VCaP (cell line): Measurements from ENCODE around the gene AKR7A2.

Source experiments
- H3K27ac ChIP-seq: fragments of 450-650 bp; 2 replicates; pipeline ENCODE4 v1.5.1; 2017
- CTCF ChIP-seq: fragments of 450-650 bp; conservative IDR thresholded peaks from 2 replicates; pipeline ENCODE4 v1.5.1; 2017; ENCODE audit warnings: mild to moderate bottlenecking, moderate library complexity

The AKR7A2 gene

DNA sequence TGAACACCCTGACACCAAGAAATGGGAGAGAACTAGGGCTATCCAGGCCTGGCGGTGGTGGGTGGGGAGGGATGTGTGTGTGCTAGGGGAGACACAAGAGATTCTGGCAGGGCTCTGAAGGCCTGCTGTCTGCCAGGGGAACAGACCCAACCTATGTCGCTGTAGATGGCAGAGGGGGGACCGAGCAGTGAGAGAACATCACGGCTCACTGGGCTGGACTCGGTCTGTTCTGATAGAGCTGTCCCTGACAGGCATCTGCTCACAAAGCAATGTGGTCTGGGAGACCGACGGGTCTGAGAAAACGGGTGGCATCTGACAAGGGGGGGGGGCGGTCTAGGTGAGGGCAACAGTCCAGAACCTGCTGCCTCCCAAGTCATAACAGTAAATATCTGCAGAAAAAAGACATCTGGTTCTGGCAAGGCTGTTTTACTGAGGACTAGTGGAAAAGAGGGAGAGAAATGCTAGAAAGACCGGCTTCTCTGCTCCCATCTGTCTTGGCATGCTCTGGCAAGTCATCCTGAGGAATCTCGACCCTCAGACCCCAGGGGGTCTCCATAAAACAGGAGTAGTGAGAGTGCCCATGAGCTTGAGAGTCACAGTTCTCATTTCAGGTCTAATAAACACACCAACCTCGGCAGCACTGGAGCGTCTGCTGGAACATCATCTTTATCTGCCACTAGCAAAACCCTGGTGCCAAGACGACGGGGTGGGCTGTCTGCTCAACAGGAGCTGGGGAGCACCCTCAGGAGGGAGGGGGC lies 36.7 kb upstream of the AKR7A2 start:
- no peak overlapping the region; the same call in 1 of the 2 replicates for H3K27ac ChIP-seq

GRCh38 chr1:19347533-19348172 lies 35.7 kb upstream of the AKR7A2 start:
- TF ChIP-seq CTCF = no peak
- H3K27ac ChIP-seq = peak overlapping the region; percentile 59

More for the DNA sequence above, 36.7 kb upstream of the AKR7A2 start:
- no peak for TF ChIP-seq CTCF

GRCh38 chr1:19346026-19346425 lies 34.1 kb upstream of the AKR7A2 start:
- H3K27ac ChIP-seq = no peak overlapping the region
- TF ChIP-seq CTCF = no peak

DNA sequence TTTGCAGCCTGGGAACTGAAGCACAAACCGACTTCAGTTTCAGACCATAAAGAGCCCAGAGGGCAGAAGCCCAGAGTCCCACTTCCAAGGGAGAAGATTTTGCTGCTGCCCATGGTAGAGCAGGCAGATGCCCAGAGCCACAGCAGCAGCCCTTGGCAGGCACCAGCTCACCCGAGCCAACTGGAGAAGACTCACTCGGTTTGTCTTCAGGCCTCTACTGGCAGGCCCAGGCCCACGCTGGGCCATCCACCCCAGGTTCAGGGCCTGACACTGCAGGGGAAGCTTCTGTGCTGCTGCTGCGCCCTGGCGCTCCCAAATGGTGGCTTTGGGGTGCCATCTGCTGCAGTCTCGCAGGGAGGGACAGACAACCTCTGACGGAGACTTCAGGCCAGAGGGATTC lies 33.4 kb upstream of the AKR7A2 start:
- no peak overlapping the region for H3K27ac ChIP-seq
- TF ChIP-seq CTCF = no peak

- no peak for TF ChIP-seq CTCF
- no peak overlapping the region for H3K27ac ChIP-seq
These were observed 32.9 kb upstream of the AKR7A2 start for GRCh38 chr1:19344831-19345230.

DNA sequence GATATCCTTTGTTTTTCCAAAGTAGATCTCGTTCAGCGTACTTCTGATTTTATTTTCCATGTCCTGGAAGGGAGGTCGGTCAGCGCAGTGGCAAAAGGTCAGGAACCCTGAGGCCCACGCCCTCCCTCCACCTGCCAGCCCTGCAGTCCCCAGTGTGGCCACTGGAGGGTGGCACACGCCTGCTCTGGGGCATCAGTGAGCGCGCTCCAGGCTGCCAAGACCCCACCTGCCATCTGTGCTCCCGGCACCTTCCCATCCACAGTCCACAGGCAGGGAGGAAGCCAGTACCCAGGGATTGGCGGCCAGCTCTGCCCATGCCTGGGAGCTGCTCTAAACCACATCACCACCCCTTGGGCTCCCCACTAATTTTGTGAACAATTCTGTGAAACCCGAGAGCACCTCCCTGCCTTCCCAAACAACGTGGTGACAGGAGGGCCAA lies 32.4 kb upstream of the AKR7A2 start:
- TF ChIP-seq CTCF = peak; percentile 93
- H3K27ac ChIP-seq = no peak overlapping the region

- no peak for TF ChIP-seq CTCF
- H3K27ac ChIP-seq = no peak overlapping the region
These were observed 31.8 kb upstream of the AKR7A2 start for GRCh38 chr1:19343617-19344350.
